Activated gamma-delta T cell treated with Interleukin-2 at 50 U/mL for 16 hours (primary cell): ENCODE results near the gene ZSWIM9.
"Not testable (repeated sequence)": the region's sequence is repeated elsewhere in the genome, so short reads cannot be mapped to it uniquely, and the experiment has no call there.

Experiments used
- DNase-seq: peaks from one replicate; pipeline ENCODE4 v3.0.0-alpha.2; 2020

Gene ZSWIM9

DNA sequence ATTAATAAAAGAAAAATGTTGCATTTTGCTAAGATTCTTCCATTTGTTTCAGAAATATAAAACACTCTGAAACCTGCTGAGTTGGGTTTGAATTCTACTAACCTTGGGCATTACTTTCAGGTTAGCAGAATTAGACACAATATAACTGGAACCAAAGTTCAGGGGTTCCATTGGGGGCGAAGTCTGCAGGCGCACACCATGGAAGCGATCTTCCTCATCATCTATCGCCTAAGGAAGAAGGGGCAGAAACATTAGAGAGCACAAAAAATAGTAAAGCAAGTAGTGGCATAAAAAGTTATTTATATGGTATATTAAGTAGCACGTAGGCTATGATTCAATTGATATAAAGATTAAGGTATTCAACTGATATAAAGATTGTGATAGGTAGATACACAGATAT, 51.1 kb downstream of the ZSWIM9 start:
- no peak for DNase-seq

DNA sequence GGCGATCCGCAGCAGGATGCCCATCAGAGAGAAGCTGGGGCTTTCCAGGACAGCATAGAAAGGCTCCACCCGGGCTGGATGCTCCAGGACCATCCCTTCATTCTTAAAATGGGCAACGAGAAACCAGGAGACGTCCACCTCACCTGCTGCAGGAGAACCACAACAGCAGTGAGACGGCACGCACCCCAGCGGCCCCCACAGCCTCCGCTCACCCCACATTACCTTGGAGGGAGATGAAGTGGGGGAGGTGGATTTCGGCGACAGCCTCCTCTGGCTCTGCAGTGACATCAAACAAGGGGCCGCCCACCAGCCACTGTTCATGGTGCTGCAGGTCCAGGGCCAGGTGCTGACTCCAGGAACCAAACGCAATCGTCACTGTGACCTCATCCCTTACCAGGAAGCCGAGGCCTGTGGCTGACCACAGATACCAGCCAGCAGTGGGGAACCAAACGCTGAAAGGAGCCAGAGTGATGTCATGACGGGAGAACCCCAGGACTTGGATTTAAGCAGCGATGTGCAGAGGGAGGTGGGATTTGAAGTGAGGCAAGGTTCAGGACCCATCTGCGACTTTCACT, 60.2 kb downstream of the ZSWIM9 start:
- no peak for DNase-seq

DNA sequence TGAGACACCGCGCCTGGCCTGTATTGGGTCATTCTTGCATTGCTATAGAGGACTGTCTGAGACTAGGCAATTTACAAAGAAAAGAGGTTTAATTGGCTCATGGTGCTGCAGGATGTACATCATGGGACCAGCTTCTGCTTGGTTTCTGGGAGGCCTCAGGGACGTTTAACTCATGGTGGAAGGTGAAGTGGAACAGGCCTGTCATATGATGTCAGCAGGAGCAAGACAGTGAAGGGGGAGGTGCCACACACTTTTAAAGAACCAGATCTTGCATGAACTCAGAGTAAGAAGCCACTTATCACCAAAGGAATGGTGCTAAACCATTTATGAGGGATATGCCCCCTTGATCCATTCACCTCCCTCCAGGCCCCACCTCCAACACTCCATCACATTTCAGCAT, 66.6 kb downstream of the ZSWIM9 start:
- DNase-seq = no peak

DNA sequence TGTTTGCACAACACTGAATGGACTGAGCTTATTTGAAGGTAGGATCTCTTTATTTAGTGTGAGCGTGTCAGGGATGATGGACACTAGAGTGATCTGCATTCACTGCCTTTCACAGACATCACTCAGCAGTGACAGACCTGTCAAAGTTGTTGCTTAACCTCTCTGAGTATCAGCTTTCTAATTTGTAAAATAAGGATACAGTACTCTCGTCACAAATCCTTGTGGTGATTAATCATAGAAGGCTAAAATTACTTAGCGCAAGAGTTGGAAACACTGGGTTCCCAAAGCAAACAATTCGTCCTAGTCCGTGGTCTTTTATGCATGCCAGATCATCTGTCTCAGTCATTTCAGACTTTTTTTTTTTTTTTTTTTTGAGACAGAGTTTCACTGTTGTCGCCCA, 68.6 kb downstream of the ZSWIM9 start:
- no peak for DNase-seq

DNA sequence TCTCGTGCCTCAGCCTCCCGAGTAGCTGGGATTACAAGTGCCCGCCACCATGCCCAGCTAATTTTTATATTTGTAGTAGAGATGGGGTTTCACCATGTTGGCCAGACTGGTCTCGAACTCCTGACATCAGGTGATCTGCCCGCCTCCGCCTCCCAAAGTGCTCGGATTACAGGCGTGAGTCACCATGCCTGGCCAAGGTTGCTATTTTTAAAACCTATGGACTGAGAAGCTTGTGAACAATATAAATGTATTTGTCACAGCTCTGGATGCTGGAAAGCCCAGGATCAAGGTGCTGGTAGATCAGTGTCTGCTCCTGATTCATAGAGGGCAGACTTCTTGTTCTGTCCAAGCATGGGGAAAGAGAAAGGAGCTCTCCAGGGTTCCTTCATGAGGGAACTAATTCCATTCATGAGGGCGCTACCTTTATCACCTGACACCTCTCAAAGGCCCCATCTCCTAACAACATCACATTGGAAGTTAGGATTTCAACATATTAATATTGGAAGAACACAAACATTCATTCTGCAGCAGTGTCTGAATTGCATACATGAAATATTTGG, 69.2 kb downstream of the ZSWIM9 start:
- DNase-seq = no peak

DNA sequence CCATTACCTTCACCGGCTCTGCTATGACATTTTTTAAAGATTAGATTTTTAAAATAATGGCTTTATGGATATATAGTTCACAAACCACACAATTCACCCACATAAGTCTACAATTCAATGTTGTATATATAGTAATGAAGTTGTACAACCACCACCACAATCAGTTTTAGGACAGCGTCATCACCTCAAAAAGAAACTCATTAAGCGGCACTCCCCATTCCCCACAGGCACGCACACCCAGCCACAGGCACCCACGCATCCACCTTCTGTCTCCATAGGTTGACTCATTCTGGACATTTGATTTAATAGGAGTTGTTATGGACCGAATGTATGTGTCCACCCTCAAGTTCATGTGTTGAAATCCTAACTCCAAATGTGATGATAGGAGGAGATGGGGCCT, 71.3 kb downstream of the ZSWIM9 start:
- not testable (repeated sequence) for DNase-seq

DNA sequence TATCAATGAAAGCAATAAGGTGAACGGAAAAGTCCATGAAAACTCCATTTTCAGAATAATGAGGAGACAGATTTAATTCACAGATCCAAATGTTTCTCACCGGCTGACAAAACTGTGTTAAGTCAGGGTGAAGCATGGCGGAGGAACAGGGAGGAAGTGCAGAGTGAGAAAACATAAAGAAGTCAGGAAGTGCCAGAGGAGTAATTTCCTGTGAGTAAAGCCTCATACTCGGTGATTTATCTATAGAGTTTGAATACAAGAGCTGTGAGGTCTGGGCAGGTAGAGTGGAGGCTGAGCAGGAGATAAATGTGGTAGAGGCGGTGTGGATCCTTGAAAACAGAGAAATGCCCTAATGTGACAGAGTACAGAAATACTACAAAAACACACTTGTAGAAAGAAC, 73.8 kb downstream of the ZSWIM9 start:
- peak; percentile 44 for DNase-seq

DNA sequence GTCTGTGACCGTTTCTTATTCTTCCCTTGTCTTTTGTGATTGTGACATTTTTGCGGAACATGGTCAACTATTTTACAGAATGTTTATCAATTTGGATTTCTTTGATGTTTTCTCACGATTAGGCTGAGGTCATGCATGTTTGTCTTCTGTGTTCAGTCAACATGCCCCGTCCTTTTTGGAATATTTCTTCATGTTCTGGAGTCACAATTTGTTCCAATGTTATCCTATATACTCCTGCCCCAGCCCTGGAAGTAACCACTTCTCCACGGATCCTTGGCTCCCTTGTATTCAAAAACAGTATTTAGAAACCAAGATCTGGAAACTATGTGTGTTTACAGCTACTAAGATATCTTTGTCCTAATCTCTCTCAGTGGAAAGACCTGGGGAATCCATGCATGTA, 75.6 kb downstream of the ZSWIM9 start:
- no peak for DNase-seq

DNA sequence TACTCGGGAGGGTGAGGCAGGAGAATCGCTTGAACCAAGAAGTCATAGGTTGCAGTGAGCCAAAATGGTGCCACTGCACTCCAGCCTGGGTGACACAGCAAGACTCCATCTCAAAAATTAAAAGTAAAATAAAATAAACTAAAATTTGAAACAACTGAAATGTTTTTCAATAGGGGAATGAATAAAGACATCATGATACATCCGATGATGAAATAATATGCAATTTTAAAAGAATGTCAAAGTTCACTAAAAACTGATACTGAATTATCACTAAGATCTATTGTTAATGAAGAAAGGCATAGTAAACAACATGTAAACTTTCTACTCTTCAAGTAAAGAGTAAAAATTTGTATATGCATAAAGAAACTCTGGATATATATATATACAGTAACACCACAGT, 76.7 kb downstream of the ZSWIM9 start:
- no peak for DNase-seq
